HG02571 (cell line): ENCODE measurements around the gene USP27X.

Source experiments
- ATAC-seq: cut with Tn5 transposase; IDR thresholded peaks from one replicate; pipeline ENCODE4 v1.9.1; 2021; ENCODE audit warnings: mild to moderate bottlenecking, moderate library complexity; ENCODE audit not compliant: unreplicated experiment

Gene USP27X

GRCh38 chrX:49878834-49879655 is at the start of gene USP27X:
Gene USP27X (plus strand): TSS chrX:49879484. CDS start chrX:49880308, 824 bp downstream.
- peak; percentile 87 for ATAC-seq

GRCh38 chrX:49838374-49838773 is 40.9 kb upstream of the USP27X start:
- no peak for ATAC-seq

GRCh38 chrX:49840679-49841078 is 38.6 kb upstream of the USP27X start:
- peak; percentile 83 for ATAC-seq

GRCh38 chrX:49842621-49843020 is 36.7 kb upstream of the USP27X start:
- ATAC-seq, result no peak

GRCh38 chrX:49844611-49845010 is 34.7 kb upstream of the USP27X start:
- no peak for ATAC-seq

- ATAC-seq, result no peak
These were observed 33.4 kb upstream of the USP27X start for GRCh38 chrX:49845701-49846403.

- no peak for ATAC-seq
These were observed 32.8 kb upstream of the USP27X start for GRCh38 chrX:49846522-49846921.

- no peak for ATAC-seq
These were observed 31.0 kb upstream of the USP27X start for GRCh38 chrX:49848275-49848674.

- no peak for ATAC-seq
These were observed 29.3 kb upstream of the USP27X start for GRCh38 chrX:49850028-49850427.

- no peak for ATAC-seq
These were observed 25.6 kb upstream of the USP27X start for GRCh38 chrX:49853661-49854060.

GRCh38 chrX:49856819-49857218 is 22.5 kb upstream of the USP27X start:
- ATAC-seq, result no peak

GRCh38 chrX:49858341-49858740 is 20.9 kb upstream of the USP27X start:
- no peak for ATAC-seq

GRCh38 chrX:49859491-49859890 is 19.8 kb upstream of the USP27X start:
- no peak for ATAC-seq

- ATAC-seq, result no peak
These were observed 18.3 kb upstream of the USP27X start for GRCh38 chrX:49860867-49861535.

- no peak for ATAC-seq
These were observed 17.2 kb upstream of the USP27X start for GRCh38 chrX:49862093-49862492.

GRCh38 chrX:49868739-49869138 is 10.5 kb upstream of the USP27X start:
- no peak for ATAC-seq

- no peak for ATAC-seq
These were observed 2.5 kb upstream of the USP27X start for GRCh38 chrX:49876750-49877149.

- no peak for ATAC-seq
These were observed 1.7 kb upstream of the USP27X start for GRCh38 chrX:49877397-49878101.

- ATAC-seq, result no peak
These were observed 1.0 kb upstream of the USP27X start for GRCh38 chrX:49878128-49878833.

- ATAC-seq, result peak; percentile 16
These were observed 483 bp downstream of the USP27X start for GRCh38 chrX:49879656-49880277.
